AG20443 (cell line): ENCODE data around the gene ATPAF2.
A peak's percentile ranks its signal among the peaks of the same experiment; 100 is the strongest.

Source experiments
- DNase-seq: peaks from one replicate; pipeline ENCODE4 v3.0.0; 2012; ENCODE audit warnings: low spot score, mixed read lengths

ATPAF2 gene

GRCh38 chr17:17985555-17985954, 53.4 kb downstream of the ATPAF2 start:
- DNase-seq: no peak

- DNase-seq: no peak
Observed at GRCh38 chr17:17985153-17985552, 53.8 kb downstream of the ATPAF2 start.

GRCh38 chr17:17983776-17984175, 55.2 kb downstream of the ATPAF2 start:
- no peak for DNase-seq

GRCh38 chr17:17983376-17983775, 55.6 kb downstream of the ATPAF2 start:
- no peak for DNase-seq

GRCh38 chr17:17982801-17983200, 56.2 kb downstream of the ATPAF2 start:
- no peak for DNase-seq

GRCh38 chr17:17981330-17981729, 57.6 kb downstream of the ATPAF2 start:
- no peak for DNase-seq

- DNase-seq: no peak
Observed at GRCh38 chr17:17979778-17980177, 59.2 kb downstream of the ATPAF2 start.

GRCh38 chr17:17978481-17979424, 60.2 kb downstream of the ATPAF2 start:
- no peak for DNase-seq

- no peak for DNase-seq
Observed at GRCh38 chr17:17976931-17977570, 61.9 kb downstream of the ATPAF2 start.

- DNase-seq: no peak
Observed at GRCh38 chr17:17975436-17975835, 63.5 kb downstream of the ATPAF2 start.

- DNase-seq: no peak
Observed at GRCh38 chr17:17972952-17973254, 66.1 kb downstream of the ATPAF2 start.

GRCh38 chr17:17972126-17972951, 66.6 kb downstream of the ATPAF2 start, which contains the start of the genes DRC3 and TOM1L2:
Gene DRC3 (plus strand): TSS chr17:17972862. CDS start chr17:17977599, 4,737 bp downstream.
Gene TOM1L2 (minus strand): TSS chr17:17972400. CDS start chr17:17972313, 87 bp downstream.
- DNase-seq: peak; percentile 98

GRCh38 chr17:17971431-17972125, 67.4 kb downstream of the ATPAF2 start:
- peak; percentile 18 for DNase-seq

GRCh38 chr17:17970699-17971430, 68.1 kb downstream of the ATPAF2 start:
- DNase-seq: no peak
